B cell (primary cell): ENCODE data around the gene CLDN24.

Experiments
- CTCF ChIP-seq: fragments of 200-600 bp; IDR thresholded peaks from one replicate; pipeline ENCODE4 v1.8.0; 2022; ENCODE audit warnings: antibody characterized with exemption, mild to moderate bottlenecking
- EZH2 ChIP-seq: IDR thresholded peaks from 2 replicates; pipeline ENCODE4 v1.6.1; 2012; ENCODE audit warnings: borderline replicate concordance, low read depth, mild to moderate bottlenecking, moderate library complexity, low read length; ENCODE audit not compliant: insufficient read depth, poor library complexity, severe bottlenecking

GRCh38 chr4:183329954-183330742, 7.9 kb upstream of the CLDN24 start:
- TF ChIP-seq CTCF (no peak), EZH2 (no peak)
